ENCODE results near the gene TIRAP. TPM values are rescaled to one million over a fixed set of nuclear protein-coding genes. Genes with fewer than 3 reads are reported as not detected.

Gene TIRAP
- total RNA-seq, 4 donors from 2014 or later, result 4.5 to 5.8 (median 5.6) TPM

DNA sequence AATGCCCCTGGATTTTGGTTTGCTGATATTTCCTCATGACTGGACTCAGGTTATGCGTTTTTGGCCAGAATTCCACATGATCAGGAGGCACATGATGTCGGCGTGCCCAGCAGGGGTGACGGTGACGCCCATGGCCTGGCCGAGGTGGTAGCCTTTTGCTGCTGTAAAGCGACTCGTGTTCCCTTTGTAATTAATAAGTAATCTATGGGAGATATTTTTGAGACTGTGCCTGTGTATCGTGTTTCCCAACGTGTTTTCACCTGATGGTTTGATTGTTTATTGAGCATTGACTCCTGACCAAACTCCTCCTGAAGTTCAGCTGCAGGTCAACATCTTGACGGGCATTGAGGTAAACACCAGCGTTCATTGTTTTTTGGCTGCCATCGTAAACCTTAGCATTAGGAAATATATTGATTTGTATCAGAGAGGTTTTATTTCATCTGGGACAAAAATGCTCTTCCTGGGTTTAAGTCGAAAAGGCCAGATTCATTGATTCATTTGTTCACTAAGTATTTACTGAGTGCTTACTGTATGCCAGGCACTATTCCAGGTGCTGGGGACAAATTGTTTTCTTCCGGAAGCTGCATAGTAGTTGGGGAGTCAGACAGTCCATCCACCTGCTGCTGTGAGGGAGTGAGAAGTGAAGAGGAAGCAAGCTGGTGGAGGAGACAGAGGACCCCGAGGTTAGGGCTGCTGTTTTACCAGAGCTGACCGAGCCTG, 44.5 kb downstream of the TIRAP start:
- DNase-seq (no peak), ATAC-seq (no peak)
- intact Hi-C loops (cut with DNase I; ENCODE audit: low total_unique reads), result no loop called here
- no peak for TF ChIP-seq POLR2A (IDR thresholded peaks at IDR 0.05)
- TF ChIP-seq, protein P1, sequence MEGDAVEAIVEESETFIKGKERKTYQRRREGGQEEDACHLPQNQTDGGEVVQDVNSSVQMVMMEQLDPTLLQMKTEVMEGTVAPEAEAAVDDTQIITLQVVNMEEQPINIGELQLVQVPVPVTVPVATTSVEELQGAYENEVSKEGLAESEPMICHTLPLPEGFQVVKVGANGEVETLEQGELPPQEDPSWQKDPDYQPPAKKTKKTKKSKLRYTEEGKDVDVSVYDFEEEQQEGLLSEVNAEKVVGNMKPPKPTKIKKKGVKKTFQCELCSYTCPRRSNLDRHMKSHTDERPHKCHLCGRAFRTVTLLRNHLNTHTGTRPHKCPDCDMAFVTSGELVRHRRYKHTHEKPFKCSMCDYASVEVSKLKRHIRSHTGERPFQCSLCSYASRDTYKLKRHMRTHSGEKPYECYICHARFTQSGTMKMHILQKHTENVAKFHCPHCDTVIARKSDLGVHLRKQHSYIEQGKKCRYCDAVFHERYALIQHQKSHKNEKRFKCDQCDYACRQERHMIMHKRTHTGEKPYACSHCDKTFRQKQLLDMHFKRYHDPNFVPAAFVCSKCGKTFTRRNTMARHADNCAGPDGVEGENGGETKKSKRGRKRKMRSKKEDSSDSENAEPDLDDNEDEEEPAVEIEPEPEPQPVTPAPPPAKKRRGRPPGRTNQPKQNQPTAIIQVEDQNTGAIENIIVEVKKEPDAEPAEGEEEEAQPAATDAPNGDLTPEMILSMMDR (IDR thresholded peaks at IDR 0.05 in 4 of 5, conservative IDR thresholded peaks at IDR 0.05 in 1 of 5), result no peak
- Histone ChIP-seq H3K27me3 (no peaks in the 10 kb centered on the region), H3K27ac (no peak overlapping the region), H3K4me3 (no peak overlapping the region), H3K9me3 (no peaks in the 10 kb centered on the region), H3K4me1 (peaks cover 2 to 9% of the 10 kb centered on the region in 2 donors), H3K36me3 (no peaks in the 10 kb centered on the region)
- in situ Hi-C loops (cut with MboI; ENCODE audit: low sequenced_read_pairs in 4 of 4), result no loop called here

DNA sequence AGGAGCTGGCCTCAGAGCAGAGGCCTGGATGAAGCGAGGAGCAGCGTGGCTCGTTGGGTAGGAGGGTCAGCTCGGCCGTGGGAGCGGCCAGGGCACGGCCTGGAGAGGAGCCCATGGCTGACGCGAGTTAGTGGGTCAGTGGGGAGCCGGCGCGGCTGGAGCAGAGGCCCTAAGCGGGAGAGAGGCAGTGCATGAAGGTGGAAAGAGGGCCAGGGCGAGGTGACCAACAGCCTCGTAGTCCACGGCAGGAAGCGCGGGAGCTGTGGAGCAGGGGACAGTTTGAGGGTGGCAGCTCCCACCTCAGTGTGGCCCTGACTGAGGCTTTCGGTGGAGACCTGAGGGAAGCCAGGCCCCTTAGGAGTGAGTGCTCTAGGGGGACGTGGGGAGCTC, 45.1 kb downstream of the TIRAP start:
- no peaks in the 10 kb centered on the region for H3K36me3 ChIP-seq
- no peaks in the 10 kb centered on the region for H3K27me3 ChIP-seq
- in situ Hi-C loops (cut with MboI; ENCODE audit: low sequenced_read_pairs in 4 of 4) (no loop called here), intact Hi-C loops (cut with DNase I; ENCODE audit: low total_unique reads) (no loop called here)
- peaks cover 8 to 14% of the 10 kb centered on the region in 2 donors for H3K4me1 ChIP-seq
- no peaks in the 10 kb centered on the region for H3K9me3 ChIP-seq
- DNase-seq, result no peak
- TF ChIP-seq, protein P1 (IDR thresholded peaks at IDR 0.05 in 4 of 5, conservative IDR thresholded peaks at IDR 0.05 in 1 of 5), result no peak
- no peak for TF ChIP-seq POLR2A (IDR thresholded peaks at IDR 0.05)
- no peak for ATAC-seq
- H3K4me3 ChIP-seq, result no peak overlapping the region
- no peak overlapping the region for H3K27ac ChIP-seq

DNA sequence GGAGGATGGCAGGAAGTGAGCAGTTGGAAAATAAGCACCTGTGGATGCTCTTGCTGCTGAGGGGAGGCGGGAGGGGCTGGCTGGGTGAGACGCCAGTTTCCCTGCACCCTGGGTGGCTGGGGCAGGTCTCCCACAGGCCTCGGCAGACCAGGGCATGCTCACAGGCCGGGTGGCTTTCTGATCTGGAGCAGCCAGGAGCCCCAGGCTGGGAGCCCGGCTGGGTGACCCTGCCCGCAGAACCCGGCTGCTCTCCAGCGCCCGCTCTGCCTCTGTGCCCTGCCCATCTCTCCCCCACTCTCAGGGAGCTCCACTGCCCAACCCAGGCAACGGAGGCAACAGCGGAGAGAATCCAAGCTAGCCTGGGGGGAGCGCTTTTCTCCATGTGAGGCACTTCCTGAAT, 45.6 kb downstream of the TIRAP start:
- TF ChIP-seq POLR2A (IDR thresholded peaks at IDR 0.05), result no peak
- TF ChIP-seq, protein P1 (IDR thresholded peaks at IDR 0.05 in 4 of 5, conservative IDR thresholded peaks at IDR 0.05 in 1 of 5), result no peak
- Histone ChIP-seq H3K36me3 (no peaks in the 10 kb centered on the region), H3K27ac (no peak overlapping the region), H3K4me1 (peaks cover 10 to 16% of the 10 kb centered on the region in 2 donors), H3K9me3 (no peaks in the 10 kb centered on the region), H3K4me3 (no peak overlapping the region), H3K27me3 (no peaks in the 10 kb centered on the region)
- DNase-seq (no peak), ATAC-seq (no peak)
- intact Hi-C loops (cut with DNase I; ENCODE audit: low total_unique reads), result no loop called here
- in situ Hi-C loops (cut with MboI; ENCODE audit: low sequenced_read_pairs in 4 of 4), result no loop called here

DNA sequence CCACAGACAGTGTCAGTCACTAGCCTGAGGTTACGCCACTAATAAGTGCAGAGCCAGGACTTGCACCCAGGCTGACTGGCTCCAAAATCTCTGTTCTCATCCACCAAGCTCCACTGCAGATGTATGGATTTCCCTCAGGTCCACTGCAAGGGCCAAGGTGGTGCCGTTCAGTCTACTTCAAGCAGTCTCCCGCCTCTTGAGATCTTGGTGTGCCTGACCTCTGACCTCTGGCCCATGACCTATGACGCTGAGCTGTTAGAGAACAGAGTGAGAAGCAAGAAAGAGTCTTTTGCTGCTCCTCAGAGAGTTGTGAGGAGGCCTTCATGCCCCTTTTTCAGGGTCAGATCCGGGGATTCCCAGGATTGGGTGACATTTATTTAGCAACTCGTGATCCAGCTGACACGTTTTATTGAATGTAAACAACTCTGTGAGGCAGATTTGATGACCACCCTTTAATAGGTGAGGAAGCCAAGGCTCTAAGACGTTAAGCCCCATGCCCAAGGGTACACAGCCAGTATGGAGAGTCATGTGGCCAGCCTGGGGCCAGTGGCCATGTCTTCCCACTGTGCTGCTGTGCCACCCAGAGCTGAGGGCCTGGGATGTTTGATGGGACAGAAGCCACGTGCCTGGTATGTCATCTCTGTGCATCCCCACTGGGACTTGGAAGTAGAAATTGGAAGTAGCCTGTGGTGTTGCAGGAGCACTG, 46.2 kb downstream of the TIRAP start:
- ATAC-seq (no peak), DNase-seq (no peak)
- TF ChIP-seq, protein P1 (IDR thresholded peaks at IDR 0.05 in 4 of 5, conservative IDR thresholded peaks at IDR 0.05 in 1 of 5), result no peak
- H3K4me3 ChIP-seq, result no peak overlapping the region
- no peak overlapping the region for H3K27ac ChIP-seq
- H3K27me3 ChIP-seq, result no peaks in the 10 kb centered on the region
- H3K9me3 ChIP-seq, result no peaks in the 10 kb centered on the region
- intact Hi-C loops (cut with DNase I; ENCODE audit: low total_unique reads), result no loop called here
- in situ Hi-C loops (cut with MboI; ENCODE audit: low sequenced_read_pairs in 4 of 4), result no loop called here
- H3K36me3 ChIP-seq, result no peaks in the 10 kb centered on the region
- peaks cover 10 to 16% of the 10 kb centered on the region in 2 donors for H3K4me1 ChIP-seq

Measured in gastrocnemius medialis (tissue), 4 donors.